ENCODE results near the gene ASB2. TPM values are rescaled to one million over a fixed set of nuclear protein-coding genes. Genes with fewer than 3 reads are reported as not detected.

Gene ASB2
- total RNA-seq, 2 donors from 2014 or later: 43.3 to 45.6 TPM

- Mint-ChIP-seq H3K27me3 (ENCODE audit: low read depth) (peaks cover 5% of the 10 kb centered on the region), H3K36me3 (ENCODE audit: insufficient read depth in 2 of 2) (no peaks in the 10 kb centered on the region), H3K4me1 (ENCODE audit: low read depth) (no peaks in the 10 kb centered on the region), H3K27ac (no peak overlapping the region), H3K9me3 (no peaks in the 10 kb centered on the region), H3K4me3 (no peak overlapping the region)
- DNase-seq: no peak
- no peak for ATAC-seq (replicated peaks in 1 of 2)
These were observed 77.6 kb downstream of the ASB2 start for GRCh38 chr14:93898731-93899130.

GRCh38 chr14:93898081-93898611, 78.2 kb downstream of the ASB2 start:
- no peak for ATAC-seq (replicated peaks in 1 of 2)
- no peaks in the 10 kb centered on the region for H3K4me1 Mint-ChIP-seq (ENCODE audit: low read depth)

GRCh38 chr14:93897476-93897845, 78.9 kb downstream of the ASB2 start:
- no peaks in the 10 kb centered on the region for H3K27me3 Mint-ChIP-seq (ENCODE audit: low read depth)
- H3K4me3 Mint-ChIP-seq: no peak overlapping the region
- no peaks in the 10 kb centered on the region for H3K4me1 Mint-ChIP-seq (ENCODE audit: low read depth)
- H3K27ac Mint-ChIP-seq: no peak overlapping the region
- no peak for DNase-seq
- no peaks in the 10 kb centered on the region for H3K36me3 Mint-ChIP-seq (ENCODE audit: insufficient read depth in 2 of 2)
- ATAC-seq (replicated peaks in 1 of 2): no peak
- H3K9me3 Mint-ChIP-seq: no peaks in the 10 kb centered on the region

More at GRCh38 chr14:93898081-93898611, 78.2 kb downstream of the ASB2 start:
- no peaks in the 10 kb centered on the region for H3K27me3 Mint-ChIP-seq (ENCODE audit: low read depth)
- no peak overlapping the region for H3K4me3 Mint-ChIP-seq
- DNase-seq: no peak
- H3K36me3 Mint-ChIP-seq (ENCODE audit: insufficient read depth in 2 of 2): no peaks in the 10 kb centered on the region
- no peak overlapping the region for H3K27ac Mint-ChIP-seq
- H3K9me3 Mint-ChIP-seq: no peaks in the 10 kb centered on the region

GRCh38 chr14:93895023-93895604, 81.3 kb downstream of the ASB2 start:
- Mint-ChIP-seq H3K36me3 (ENCODE audit: insufficient read depth in 2 of 2) (no peaks in the 10 kb centered on the region), H3K4me1 (ENCODE audit: low read depth) (no peaks in the 10 kb centered on the region), H3K27me3 (ENCODE audit: low read depth) (no peaks in the 10 kb centered on the region), H3K9me3 (no peaks in the 10 kb centered on the region), H3K27ac (no peak overlapping the region), H3K4me3 (no peak overlapping the region)
- no peak for DNase-seq
- no peak for ATAC-seq (replicated peaks in 1 of 2)

- ATAC-seq (replicated peaks in 1 of 2) (no peak), DNase-seq (no peak)
- Mint-ChIP-seq H3K36me3 (ENCODE audit: insufficient read depth in 2 of 2) (no peaks in the 10 kb centered on the region), H3K27ac (no peak overlapping the region), H3K9me3 (no peaks in the 10 kb centered on the region), H3K27me3 (ENCODE audit: low read depth) (peaks cover 6% of the 10 kb centered on the region), H3K4me1 (ENCODE audit: low read depth) (no peaks in the 10 kb centered on the region), H3K4me3 (no peak overlapping the region)
These were observed 82.6 kb downstream of the ASB2 start for GRCh38 chr14:93893661-93894261.

- Mint-ChIP-seq H3K36me3 (ENCODE audit: insufficient read depth in 2 of 2) (no peaks in the 10 kb centered on the region), H3K4me1 (ENCODE audit: low read depth) (no peaks in the 10 kb centered on the region)
These were observed 83.3 kb downstream of the ASB2 start for GRCh38 chr14:93892923-93893558.

GRCh38 chr14:93892505-93892839, 83.9 kb downstream of the ASB2 start:
- Mint-ChIP-seq H3K36me3 (ENCODE audit: insufficient read depth in 2 of 2) (no peaks in the 10 kb centered on the region), H3K27me3 (ENCODE audit: low read depth) (peaks cover 15% of the 10 kb centered on the region), H3K27ac (no peak overlapping the region), H3K4me3 (no peak overlapping the region), H3K4me1 (ENCODE audit: low read depth) (no peaks in the 10 kb centered on the region), H3K9me3 (no peaks in the 10 kb centered on the region)
- no peak for ATAC-seq (replicated peaks in 1 of 2)
- no peak for DNase-seq

More at GRCh38 chr14:93892923-93893558, 83.3 kb downstream of the ASB2 start:
- no peaks in the 10 kb centered on the region for H3K9me3 Mint-ChIP-seq
- DNase-seq: peak; percentile 68 to 75
- H3K27ac Mint-ChIP-seq: no peak overlapping the region
- H3K27me3 Mint-ChIP-seq (ENCODE audit: low read depth): peaks cover 12% of the 10 kb centered on the region
- H3K4me3 Mint-ChIP-seq: no peak overlapping the region
- peak; percentile 38 to 46 for ATAC-seq (replicated peaks in 1 of 2)

GRCh38 chr14:93891756-93892504, 84.4 kb downstream of the ASB2 start:
- ATAC-seq (replicated peaks in 1 of 2): no peak
- DNase-seq: no peak
- Mint-ChIP-seq H3K9me3 (no peaks in the 10 kb centered on the region), H3K4me3 (no peak overlapping the region), H3K27ac (no peak overlapping the region), H3K4me1 (ENCODE audit: low read depth) (no peaks in the 10 kb centered on the region), H3K36me3 (ENCODE audit: insufficient read depth in 2 of 2) (no peaks in the 10 kb centered on the region), H3K27me3 (ENCODE audit: low read depth) (peaks cover 19% of the 10 kb centered on the region)

- Mint-ChIP-seq H3K4me3 (no peak overlapping the region), H3K9me3 (peaks cover 0 to 2% of the 10 kb centered on the region in 2 donors)
These were observed 86.5 kb downstream of the ASB2 start for GRCh38 chr14:93889739-93890483.

GRCh38 chr14:93888995-93889394, 87.4 kb downstream of the ASB2 start:
- Mint-ChIP-seq H3K27ac (no peak overlapping the region), H3K36me3 (ENCODE audit: insufficient read depth in 2 of 2) (no peaks in the 10 kb centered on the region), H3K9me3 (peaks cover 0 to 4% of the 10 kb centered on the region in 2 donors), H3K4me3 (no peak overlapping the region), H3K27me3 (ENCODE audit: low read depth) (peaks cover 37% of the 10 kb centered on the region), H3K4me1 (ENCODE audit: low read depth) (no peaks in the 10 kb centered on the region)
- ATAC-seq (replicated peaks in 1 of 2) (no peak), DNase-seq (no peak)

More at GRCh38 chr14:93889739-93890483, 86.5 kb downstream of the ASB2 start:
- no peak for ATAC-seq (replicated peaks in 1 of 2)
- DNase-seq: no peak
- Mint-ChIP-seq H3K27me3 (ENCODE audit: low read depth) (peaks cover 34% of the 10 kb centered on the region), H3K36me3 (ENCODE audit: insufficient read depth in 2 of 2) (no peaks in the 10 kb centered on the region), H3K4me1 (ENCODE audit: low read depth) (no peaks in the 10 kb centered on the region), H3K27ac (no peak overlapping the region)

GRCh38 chr14:93884950-93885349, 91.4 kb downstream of the ASB2 start:
- Mint-ChIP-seq H3K27ac (no peak overlapping the region), H3K27me3 (ENCODE audit: low read depth) (peaks cover 45% of the 10 kb centered on the region), H3K9me3 (peaks cover 4 to 9% of the 10 kb centered on the region in 2 donors), H3K4me3 (no peak overlapping the region), H3K36me3 (ENCODE audit: insufficient read depth in 2 of 2) (peaks cover 0 to 6% of the 10 kb centered on the region in 2 donors), H3K4me1 (ENCODE audit: low read depth) (no peaks in the 10 kb centered on the region)
- no peak for ATAC-seq (replicated peaks in 1 of 2)
- DNase-seq: no peak

All from activated T-cell treated with anti-CD3 and anti-CD28 coated beads, Interleukin-2, amount 50 U/mL, for 72 hours (primary cell).